HG02943 (cell line): ENCODE results near the gene TMCC2.

Source experiments
- ATAC-seq: cut with Tn5 transposase; IDR thresholded peaks from one replicate; pipeline ENCODE4 v1.9.1; 2021; ENCODE audit warnings: mild to moderate bottlenecking, low read depth, moderate library complexity; ENCODE audit not compliant: unreplicated experiment

Gene TMCC2

DNA sequence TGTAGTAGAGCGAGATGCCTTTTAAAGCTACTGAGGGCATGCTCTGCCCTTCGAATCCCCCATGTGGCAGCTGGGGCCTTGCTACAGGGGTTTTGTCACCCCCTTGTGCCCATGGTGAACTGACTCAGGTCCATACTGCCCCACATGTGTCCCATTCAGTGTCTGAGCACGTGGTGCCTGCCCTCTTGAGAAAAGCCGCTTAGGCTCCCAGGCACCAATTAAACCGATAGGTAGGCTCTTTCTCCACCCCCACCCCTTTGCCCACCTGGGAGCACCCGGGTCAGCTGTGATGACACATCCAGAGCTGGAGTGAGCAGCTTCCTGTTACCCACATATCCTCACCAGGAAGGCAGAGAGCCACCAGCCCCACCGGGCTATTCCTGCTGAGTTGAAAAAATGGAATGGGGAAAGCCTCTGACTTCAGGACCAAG lies 30.5 kb downstream of the TMCC2 start:
- ATAC-seq: no peak

DNA sequence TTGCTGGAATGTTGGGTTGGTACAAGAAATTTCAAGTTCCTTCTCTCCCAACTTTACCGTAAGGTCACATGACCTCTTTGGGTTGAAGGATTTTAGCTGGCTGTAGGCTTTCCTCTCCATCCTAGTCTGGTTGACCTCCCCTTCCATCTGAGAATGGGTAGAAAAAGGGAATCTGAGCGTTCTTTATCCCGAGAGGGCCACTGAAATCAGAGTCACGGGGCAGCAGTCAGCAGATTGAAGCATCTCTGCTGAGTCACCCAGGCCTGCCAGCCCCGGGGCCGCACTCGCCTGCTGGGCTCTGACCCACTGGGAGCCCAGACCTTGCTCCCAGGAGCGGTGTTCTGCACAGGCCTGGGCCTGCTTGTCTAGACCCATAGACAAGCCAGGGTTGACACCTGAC lies 31.0 kb downstream of the TMCC2 start:
- no peak for ATAC-seq

DNA sequence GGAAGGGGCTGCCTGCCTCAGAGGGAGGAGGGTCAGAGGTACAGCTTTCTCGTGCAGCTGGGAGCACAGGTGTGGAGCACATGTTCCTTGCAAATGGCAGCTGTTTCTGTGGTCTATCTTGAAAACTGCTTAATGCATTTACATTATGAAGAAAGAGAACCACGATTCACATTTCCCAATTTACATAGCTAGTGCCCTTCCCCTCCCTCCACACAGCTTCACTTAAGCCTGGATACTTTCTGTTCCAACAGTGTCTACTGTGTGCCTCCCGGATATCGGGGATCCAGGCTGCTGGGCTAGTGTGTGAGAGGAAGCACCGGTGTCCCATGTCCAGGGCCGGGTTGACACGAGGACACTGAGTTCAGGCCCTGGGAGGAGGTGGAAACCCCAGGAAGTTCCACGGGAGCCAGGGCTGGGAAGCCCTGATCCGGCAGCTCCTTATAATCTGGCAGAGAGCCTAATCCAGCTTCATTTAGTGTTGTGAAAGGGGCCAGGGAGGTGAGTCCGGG lies 31.6 kb downstream of the TMCC2 start:
- ATAC-seq: no peak

DNA sequence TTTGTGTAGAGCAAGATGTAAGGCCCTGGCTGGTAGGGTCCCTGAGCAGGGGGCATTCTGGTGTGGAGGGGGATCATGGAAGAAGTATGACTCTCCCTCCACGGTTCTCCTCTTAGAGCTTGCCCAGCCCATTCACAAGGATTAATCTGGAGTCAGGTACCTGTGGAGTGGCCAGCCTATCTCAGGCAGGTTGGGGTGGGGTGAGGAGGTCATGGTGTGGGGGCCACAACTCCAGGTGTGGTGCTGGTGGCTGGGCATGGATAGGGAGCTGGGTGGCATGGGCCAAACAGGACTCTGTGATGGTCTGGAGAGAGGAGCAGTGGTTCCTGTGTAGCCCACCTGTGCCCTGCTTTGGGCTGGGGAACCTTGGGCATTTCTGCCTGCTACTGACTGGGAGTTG lies 32.3 kb downstream of the TMCC2 start:
- no peak for ATAC-seq

DNA sequence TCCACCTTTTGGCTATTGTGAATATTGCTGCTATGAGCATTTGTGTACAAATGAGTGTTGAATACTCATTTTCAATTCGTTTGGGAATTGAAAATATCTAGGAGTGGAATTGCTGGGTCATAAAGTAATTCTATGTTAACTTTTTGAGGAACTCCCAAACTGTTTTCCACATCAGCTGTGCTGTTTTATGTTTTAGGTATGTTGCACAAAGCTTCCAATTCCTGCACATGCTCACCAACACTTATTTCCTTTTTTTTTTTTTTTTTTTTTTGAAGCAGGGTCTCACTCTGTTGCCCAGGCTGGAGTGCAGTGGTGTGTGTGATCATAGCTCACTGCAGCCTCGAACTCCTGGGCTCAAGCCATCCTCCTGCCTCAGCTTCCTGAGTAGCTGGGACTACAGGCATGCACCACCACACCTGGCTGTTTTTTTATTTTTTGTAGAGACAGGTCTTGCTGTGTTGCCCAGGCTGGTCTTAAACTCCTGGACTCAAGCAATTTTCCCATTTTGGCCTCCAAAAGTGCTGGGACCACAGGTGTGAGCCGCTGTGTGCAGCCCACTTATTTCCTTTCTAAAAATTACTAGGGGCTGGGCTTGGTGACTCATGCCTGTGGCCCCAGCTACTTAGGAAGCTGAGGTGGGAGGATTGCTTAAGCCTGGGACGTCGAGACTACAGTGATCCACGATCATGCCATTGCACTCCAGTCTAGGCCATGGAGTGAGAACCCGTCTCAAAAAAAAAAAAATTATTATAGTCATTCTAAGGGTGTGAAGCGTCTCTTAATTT lies 33.4 kb downstream of the TMCC2 start:
- no peak for ATAC-seq

DNA sequence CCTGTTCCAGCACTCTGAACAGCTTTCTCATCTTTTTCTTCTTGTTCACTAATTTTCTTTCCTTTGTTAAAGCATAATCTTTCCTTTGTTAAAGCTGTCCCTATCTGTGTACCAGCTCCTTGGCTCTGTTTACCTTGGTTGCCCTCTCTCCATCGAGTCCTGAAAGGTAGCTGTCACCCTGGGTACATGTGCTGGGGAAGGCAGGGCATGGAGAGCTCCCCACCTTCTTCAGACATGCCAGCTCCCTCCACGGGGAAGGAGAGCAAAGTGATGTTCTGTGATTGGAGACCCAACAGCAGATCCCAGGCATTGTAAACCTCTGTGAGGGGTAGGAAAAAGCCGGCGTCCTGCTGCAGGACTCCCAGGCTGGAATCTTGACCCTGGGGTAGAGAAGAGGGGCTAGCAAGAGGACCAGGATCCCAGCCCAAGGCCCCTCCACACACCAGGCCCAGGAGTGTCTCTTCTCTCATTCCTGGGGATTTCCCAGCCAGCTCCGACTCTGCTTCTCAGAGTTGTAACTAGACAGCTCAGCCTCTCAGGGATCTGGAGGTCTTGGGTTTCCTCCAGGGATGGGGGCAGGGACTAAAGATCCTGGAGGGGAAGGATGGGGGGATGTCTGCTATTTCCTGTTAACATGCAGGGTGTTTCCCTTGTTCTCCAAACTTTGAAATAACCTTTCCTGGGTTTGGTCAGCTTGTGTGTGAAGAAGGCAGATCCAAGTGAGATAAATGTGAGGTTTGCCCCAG lies 34.4 kb downstream of the TMCC2 start:
- no peak for ATAC-seq

DNA sequence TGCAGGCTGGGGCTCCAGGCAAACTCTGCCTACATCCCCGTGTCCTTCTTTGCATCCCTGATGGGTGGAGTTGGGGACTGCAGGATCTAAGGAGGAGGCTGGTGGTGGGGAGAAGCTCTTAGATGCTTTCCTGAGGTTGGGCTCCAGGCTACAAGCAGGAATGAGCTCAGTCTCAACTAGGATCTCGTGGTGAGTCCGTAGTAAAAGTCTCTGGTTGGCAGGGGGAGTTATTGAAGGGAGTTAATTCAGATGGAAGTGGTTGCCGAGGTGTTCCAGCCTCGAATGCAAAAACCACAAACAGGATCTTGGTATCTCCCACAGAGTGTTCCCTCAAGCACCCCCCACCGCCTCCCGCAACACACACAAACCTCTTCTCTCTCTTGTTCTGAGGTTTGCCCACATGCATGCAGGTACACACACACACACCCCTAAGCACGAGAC lies 35.0 kb downstream of the TMCC2 start:
- ATAC-seq: no peak

DNA sequence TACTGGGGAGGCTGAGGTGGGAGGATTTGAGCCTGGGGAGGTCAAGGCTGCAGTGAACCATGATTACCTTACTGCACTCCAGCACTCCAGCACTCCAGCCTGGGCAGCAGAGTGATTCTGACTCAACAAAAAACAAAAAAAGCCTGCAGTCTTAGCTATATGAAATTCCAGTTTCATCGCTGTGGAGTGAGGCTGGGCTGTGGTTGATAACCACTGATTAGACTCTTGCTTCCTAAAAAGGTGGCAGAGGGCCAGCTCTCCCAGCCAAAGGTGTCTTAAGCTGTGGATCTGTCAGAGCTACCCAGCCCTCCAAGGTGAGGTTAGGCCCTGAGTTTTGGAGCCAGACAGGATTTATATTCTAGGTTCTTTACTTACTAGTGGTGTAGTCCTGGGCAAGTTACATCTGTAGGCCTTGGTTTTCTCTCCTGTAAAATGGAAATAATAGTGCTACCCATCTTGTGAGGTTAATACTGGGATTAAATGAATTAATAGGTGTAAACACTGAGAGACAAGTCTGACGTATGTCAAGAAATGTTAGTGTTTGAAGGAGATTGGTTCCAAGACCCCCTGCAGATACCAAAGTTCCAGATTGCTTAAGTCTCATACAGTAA lies 35.9 kb downstream of the TMCC2 start:
- ATAC-seq: no peak

DNA sequence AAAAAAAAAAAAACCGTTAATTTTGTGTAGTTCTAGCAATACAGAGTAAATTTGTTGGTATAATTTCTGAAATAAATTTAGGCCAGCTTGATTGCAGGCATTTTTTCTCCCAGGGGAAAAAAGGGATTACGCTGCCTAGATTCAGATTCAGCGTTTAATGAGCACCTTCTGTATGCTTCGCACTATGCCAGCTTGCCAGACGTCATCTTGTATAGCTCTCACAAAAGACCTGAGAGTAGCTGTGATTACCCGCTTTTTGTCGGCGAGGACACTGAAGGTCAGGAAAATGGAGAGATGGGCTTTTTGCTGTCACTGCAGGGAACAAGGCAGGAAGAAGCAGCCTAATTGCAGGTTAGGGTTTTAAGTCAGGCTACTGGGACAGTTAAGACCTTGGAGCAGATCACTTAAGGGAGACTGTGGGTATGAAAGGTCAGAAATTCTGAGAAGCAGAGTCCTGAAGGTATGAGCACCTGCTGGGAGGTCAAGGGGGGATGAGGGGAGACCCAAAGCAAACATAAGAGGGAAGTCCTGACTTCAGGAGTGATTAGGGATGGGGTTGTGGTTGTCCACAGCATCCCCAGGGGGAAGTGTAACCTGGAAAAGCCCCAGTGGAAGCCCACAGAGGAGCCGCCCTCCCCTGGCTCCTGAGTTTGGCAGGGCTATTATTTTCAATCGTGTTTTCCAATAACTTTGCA lies 39.0 kb downstream of the TMCC2 start:
- ATAC-seq: no peak

DNA sequence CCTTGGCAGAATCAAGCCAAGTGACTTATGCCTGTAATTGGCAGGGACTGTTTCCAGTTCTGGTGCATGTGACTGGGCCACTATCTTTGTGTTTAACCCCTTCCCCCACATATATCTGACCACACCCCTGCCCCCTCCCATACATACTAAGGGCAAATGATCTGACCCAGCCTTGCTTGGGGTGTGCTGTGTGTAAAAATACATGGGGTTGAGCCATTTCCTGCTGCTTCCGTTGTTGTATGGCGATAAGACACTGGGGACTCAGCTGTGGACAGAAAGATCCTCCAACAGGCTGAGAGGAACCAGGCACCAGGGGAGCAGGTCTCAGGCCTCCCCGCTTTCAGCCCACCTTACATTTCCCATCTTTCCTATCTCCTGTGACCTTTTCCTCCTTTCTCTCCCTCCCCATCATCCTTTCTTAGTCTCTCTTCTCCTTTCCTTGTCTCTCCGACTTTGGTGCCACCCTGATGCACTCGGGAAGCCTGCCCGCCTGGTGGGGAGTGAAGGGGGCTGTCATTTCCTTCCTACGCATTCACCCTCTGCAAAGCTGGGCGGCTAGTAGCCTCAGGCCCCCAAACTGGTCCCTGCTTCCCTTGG lies 39.7 kb downstream of the TMCC2 start:
- ATAC-seq: no peak

DNA sequence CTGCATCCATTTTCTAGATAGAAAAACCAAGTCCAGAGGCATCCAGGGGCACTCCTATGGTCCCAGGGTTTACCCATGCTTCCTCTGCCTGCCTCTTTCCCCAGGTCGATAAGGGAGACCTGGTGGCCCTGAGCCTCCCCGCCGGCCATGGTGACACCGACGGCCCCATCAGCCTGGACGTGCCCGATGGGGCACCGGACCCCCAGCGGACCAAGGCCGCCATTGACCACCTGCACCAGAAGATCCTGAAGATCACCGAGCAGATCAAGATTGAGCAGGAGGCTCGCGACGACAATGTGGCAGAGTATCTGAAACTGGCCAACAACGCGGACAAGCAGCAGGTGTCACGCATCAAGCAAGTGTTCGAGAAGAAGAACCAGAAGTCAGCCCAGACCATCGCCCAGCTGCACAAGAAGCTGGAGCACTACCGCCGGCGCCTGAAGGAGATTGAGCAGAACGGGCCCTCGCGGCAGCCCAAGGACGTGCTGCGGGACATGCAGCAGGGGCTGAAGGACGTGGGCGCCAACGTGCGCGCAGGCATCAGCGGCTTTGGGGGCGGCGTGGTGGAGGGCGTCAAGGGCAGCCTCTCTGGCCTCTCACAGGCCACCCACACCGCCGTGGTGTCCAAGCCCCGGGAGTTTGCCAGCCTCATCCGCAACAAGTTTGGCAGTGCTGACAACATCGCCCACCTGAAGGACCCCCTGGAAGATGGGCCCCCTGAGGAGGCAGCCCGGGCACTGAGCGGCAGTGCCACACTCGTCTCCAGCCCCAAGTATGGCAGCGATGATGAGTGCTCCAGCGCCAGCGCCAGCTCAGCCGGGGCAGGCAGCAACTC lies 41.3 kb downstream of the TMCC2 start:
- no peak for ATAC-seq

DNA sequence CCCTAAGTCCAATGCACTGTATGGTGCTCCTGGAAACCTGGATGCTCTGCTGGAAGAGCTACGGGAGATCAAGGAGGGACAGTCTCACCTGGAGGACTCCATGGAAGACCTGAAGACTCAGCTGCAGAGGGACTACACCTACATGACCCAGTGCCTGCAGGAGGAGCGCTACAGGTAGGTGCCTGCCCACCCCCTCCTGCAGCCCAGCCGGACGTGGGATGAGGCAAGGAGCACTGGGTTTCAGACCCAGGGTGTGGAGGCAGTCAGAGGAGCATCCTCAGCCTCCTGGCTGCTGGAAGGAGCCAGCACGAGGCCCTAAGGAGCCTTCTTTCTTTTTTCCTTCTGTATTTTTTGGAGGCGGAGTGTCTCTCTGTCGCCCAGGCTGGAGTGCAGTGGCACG lies 42.0 kb downstream of the TMCC2 start:
- no peak for ATAC-seq

DNA sequence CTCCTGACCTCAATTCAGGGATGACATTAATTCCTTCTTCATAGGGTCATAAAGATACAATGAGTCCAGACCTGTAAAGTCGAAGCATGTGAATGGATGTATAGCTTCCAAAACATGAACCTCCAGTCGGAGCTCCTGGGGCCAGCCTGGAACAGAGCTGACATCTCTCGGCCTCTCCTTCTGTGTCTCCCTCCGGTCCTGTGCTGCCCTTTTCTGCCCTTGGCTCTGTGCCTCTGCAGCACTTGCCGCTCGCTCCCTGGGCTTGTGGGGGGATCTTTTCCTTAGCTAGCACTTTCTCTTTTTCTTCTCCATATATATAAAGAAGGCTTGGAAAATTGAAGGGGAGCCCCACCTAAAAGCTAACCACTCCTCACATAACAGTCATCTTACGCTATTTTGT lies 42.5 kb downstream of the TMCC2 start:
- no peak for ATAC-seq

DNA sequence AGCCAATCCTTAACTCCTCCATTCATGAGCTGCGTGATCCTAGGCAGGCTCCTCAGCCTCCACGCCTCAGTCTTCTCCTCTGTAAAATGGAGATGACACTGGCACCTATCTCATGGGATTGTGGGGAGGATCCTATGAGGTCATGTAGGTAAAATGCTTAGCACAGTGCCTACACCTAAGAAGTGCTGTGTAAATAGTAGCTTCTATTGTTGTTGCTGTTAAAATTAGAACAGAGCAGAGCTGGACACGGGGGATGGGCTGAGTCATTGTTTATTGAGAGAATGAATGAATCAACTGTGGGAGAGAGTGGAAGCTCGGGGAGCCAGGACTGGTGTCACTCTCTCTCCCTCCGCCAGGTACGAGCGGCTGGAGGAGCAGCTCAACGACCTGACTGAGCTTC lies 43.0 kb downstream of the TMCC2 start:
- ATAC-seq: no peak

DNA sequence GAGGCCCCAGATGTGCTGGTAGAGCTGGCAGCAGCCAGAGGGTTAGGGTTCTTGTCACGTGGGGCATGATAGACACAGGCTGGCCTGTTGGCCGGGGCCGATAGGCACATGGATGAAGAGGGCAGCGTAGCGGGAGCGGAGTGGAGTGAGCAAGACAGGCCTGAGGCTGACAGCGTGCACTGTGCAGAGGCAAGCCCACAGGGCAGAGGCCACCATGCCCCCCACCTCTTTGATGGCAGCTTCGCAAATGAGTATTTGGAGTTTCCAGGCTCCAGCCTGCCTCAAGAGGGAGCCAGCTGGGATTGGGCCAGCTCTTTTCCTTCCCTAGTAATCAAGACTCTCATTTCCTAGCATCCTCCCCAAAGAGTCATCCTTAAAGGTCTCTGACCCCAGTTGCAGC lies 43.5 kb downstream of the TMCC2 start:
- no peak for ATAC-seq

DNA sequence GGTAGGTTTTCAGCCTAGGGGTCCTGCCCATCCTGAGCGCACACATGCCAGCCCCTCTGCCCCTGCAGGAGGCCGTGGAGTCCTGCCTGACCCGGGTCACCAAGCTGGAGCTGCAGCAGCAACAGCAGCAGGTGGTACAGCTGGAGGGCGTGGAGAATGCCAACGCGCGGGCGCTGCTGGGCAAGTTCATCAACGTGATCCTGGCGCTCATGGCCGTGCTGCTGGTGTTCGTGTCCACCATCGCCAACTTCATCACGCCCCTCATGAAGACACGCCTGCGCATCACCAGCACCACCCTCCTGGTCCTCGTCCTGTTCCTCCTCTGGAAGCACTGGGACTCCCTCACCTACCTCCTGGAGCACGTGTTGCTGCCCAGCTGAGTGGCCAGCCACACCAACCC lies 44.0 kb downstream of the TMCC2 start:
- ATAC-seq: no peak

DNA sequence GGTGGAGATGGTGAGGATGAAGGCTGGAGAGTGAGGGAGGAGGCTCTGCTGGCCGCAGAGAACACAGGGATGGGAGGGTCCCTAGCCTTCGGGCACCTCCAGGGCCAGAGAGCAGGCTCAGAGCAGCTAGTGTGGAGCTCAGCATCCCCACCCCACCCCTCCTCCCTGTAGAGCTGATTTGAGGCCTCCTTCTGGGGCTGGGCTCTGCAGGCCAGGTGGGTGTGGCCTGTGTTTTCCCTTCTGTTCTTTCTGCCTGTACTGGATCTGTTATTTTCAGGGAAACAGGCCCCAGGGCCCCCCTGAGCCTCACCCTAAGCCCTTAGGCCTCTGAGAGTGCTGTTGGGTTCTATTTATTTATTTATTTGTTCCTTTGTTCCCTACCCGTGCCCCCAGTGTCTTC lies 44.8 kb downstream of the TMCC2 start:
- no peak for ATAC-seq

DNA sequence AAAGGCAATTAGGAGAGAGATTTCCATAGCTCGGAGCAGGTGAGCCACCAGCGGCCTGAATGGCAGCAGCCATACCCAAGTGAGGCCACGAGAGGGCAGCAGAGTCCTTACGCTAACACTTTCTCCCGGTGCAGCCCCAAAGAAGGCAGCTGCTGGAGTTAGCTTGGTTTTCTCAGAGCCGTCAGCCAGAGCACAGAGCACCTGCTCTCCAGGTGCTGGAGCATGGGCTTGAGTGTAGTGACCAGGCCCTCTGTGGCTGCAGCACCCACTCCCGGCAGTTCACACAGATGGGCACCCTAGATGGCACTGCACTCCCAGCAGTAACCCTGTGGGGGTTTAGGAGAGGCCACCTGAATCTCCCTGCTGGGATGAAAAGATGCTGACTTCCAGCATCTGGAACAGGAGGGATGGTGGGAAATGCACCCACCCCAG lies 45.8 kb downstream of the TMCC2 start:
- no peak for ATAC-seq

DNA sequence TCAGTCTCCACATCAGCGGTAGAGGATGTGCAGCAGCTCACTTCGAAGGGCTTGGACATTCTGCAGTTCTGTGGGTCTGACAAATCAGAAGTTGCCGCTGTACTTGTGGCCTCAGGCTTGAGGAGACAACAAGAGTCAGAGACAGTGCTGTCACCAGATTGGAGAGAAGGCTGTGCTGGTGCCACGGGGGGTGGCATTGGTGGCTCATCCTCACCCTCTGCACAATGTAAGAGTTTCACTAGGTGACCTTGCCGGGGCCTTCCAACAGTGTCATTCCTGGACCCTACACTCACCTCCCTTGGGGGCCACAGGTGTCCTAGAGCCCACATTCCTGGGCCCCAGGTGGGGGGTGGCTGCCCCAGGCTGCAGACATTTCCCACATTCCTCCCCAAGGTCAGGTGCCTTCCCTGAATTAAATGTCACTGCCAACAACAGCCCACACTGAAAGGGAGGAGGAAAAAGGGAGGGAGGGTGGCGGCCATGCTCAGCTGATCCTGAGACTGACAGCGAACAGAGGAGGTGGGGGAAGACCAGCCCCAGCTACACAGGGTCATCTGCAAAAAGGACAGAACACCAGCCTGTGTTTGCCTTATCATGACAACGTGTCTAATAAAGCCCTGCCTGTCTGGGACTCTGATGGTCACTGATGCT lies 46.4 kb downstream of the TMCC2 start:
- no peak for ATAC-seq
